Astrocyte (in vitro differentiated cells and primary cell): Measurements from ENCODE around the gene WDR59.

Source experiments
- CTCF ChIP-seq: IDR thresholded peaks from 2 replicates; pipeline ENCODE4 v1.5.1; 2011; ENCODE audit warnings: low read depth, mild to moderate bottlenecking, inconsistent platforms, low read length, moderate library complexity; ENCODE audit not compliant: insufficient read depth
- EZH2 ChIP-seq: IDR thresholded peaks from 2 replicates; pipeline ENCODE4 v1.6.1; 2012; ENCODE audit warnings: mild to moderate bottlenecking, low read length, inconsistent platforms; ENCODE audit not compliant: insufficient read depth

GRCh38 chr16:74995986-74996385 lies 11.1 kb upstream of the WDR59 start:
- TF ChIP-seq CTCF (no peak), EZH2 (no peak)
